Right kidney (tissue), 1 donor: ENCODE results near the gene NOD1.

Experiments used
- DNase-seq: peaks from one replicate; pipeline ENCODE4 v3.0.0-alpha.2; 2016

The NOD1 gene

GRCh38 chr7:30470163-30470770 lies 8.3 kb downstream of the NOD1 start:
- DNase-seq, result no peak

GRCh38 chr7:30469303-30469702 lies 9.3 kb downstream of the NOD1 start:
- DNase-seq, result no peak

DNA sequence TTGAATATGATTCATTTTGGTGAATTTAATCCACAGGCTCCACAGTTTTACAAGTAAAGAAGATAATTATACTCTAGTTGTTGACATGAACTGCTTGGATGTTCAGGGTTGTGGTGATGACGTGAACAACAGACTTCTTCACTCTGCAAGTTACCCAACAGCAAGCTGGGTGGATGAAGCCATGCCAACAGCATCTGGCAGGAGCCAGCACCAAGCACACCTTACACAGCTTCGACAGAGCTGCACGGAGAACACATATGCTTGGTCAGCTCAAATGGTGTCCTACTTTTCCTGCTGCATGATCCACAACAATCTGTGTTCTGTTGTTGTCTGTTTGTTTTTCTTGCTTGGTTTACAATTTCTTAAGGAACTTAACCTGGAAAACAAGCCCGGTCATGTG lies 9.8 kb downstream of the NOD1 start:
- no peak for DNase-seq

GRCh38 chr7:30468041-30468440 lies 10.5 kb downstream of the NOD1 start:
- DNase-seq, result no peak

- DNase-seq, result no peak
Observed at GRCh38 chr7:30467271-30467670, 11.3 kb downstream of the NOD1 start.

DNA sequence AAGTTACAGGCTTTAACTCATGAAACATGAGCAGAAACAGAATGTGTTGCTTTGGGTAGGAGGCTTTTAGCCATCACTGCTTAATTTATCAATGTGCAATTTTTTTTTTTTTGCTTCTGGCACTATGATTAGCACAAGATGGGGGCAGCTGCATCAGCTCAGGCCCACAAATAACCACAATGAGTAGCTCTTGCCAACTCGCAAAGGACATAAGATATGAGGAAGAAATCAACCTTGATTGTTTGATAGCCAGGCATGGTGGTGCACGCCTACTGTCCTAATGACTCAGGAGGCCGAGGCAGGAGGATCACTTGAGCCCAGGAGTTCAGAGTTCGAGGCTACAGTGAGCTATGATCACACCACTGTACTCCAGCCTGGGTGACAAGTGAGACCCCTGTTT lies 12.3 kb downstream of the NOD1 start:
- DNase-seq, result no peak

- DNase-seq, result no peak
Observed at GRCh38 chr7:30465811-30466180, 12.8 kb downstream of the NOD1 start.

DNA sequence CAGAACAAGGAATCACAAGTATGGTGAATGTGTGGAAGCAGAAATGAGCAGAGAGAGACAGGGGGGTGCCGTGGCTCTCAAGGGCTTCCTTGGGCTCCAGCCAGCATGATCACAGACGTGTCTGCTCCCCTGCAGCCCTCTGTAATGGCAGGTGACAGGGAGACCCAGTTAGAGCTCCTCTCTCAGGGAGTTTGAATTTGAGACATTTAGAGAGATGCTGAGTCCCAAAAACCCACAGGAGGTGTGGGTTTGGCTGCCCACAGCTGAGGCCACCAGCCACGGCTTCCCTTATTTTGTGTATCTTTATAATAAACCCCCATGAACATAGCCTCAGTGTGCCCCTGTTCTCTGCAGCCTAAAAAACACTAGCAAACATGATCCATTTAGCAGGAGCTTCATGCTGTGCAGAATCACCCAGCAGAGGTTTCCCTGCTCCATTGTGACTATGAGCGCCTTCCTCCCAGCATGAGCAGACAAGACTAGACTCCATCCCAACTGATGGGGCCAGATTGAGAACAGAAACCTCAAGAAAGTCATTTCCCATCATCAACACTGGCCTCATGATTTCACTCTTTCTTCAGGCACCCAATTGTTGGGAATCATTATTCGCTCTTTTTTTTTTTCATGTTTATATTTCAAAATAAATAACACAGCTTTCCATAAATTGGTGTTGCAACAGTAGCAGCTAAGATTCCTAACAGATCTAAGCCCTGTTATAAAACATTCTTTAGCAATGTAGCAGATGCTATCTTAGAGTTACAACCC lies 13.4 kb downstream of the NOD1 start:
- no peak for DNase-seq

DNA sequence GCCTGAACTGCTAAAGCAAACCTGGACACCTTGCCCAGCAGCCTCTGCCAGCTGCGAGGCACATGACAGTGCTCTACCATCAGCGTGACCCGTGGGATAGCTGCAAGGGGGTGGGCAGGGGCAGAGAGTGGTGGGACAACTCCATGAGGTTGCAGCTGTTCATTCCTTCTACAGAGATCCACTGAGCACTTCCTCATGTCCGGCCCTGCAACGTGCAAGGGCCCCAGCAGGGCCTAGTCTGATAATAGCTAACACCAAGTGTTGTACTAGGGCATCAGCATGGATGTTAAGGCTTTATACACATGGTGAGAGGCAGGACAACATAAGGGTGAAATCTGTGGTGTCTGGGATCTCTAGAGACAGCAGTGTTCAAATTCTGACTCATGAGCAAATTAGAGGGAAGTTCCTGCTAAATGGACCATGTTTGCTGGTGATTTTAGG lies 14.3 kb downstream of the NOD1 start:
- no peak for DNase-seq

GRCh38 chr7:30463405-30464145 lies 15.0 kb downstream of the NOD1 start:
- no peak for DNase-seq

DNA sequence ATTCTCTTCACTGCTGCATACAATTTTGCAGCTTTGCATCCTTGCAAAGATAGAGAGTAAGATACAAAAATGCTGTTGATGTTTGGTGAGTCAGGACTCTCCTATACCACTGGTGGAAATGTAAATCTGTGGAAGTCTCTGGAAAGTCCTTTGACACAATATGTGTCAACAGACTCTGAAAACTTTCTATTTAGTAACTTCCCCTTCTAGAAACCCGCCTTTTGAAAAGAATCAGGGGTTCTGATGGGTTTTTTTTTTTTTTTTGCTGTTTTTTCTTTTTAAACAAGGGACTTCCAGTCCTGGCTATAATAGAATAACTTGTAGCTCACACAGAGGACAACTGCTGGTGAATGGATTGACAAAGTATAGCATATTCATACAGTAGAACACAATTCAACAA lies 16.4 kb downstream of the NOD1 start:
- DNase-seq, result no peak

DNA sequence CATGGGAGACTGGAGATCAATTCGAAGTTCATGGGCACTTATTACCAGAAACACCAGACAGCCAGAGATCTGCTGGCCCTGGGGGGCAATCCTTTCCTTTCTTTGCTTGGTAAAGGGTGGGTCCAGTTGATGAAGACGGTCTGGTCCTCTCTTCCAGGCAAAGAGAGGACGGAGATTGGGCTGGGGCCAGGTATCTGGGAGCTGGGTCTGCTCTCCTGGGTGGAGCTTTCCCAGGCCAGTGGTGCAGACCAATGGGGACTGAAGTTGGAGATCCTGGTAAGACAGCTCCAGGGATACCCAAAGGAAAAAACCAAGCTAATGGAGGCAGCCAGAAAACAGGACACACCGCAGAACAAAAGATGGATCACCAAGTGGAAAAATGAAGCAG lies 18.3 kb downstream of the NOD1 start:
- DNase-seq, result no peak

GRCh38 chr7:30459591-30460245 lies 18.9 kb downstream of the NOD1 start:
- DNase-seq, result no peak

GRCh38 chr7:30458311-30458710 lies 20.3 kb downstream of the NOD1 start:
- DNase-seq, result no peak

GRCh38 chr7:30453921-30454320 lies 24.7 kb downstream of the NOD1 start:
- no peak for DNase-seq

- no peak for DNase-seq
Observed at GRCh38 chr7:30453016-30453415, 25.6 kb downstream of the NOD1 start.

DNA sequence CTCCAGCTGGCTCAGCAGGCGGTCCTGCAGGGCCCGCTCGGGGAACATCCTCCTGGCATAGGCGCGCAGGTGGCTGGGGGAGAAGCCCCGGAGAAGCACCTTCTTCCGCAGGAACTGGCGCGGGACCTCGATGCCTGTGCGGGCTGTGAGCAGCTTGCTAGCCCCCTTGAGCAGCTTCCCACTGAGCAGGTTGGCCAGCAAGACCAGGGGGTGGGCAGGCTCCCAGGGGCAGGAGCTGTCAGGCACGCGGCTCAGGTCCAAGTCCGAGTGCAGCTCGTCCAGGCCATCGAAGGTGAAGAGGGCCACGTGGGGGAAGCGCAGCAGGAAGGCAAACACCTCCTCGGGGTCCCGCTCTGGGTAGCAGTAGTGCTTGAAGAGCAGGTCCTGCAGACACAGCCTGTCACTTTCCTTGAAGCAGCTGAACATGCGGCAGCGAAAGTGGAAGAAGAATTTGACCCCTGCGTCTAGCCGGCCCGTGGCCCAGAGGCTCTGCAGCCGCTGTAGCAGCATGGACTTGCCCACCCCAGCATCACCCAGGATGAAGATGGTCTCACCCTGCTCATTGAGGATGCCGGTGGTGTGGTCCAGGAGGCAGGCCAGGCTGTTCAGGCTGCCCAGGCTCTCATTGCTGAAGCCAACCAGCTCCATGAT lies 26.2 kb downstream of the NOD1 start:
- no peak for DNase-seq

DNA sequence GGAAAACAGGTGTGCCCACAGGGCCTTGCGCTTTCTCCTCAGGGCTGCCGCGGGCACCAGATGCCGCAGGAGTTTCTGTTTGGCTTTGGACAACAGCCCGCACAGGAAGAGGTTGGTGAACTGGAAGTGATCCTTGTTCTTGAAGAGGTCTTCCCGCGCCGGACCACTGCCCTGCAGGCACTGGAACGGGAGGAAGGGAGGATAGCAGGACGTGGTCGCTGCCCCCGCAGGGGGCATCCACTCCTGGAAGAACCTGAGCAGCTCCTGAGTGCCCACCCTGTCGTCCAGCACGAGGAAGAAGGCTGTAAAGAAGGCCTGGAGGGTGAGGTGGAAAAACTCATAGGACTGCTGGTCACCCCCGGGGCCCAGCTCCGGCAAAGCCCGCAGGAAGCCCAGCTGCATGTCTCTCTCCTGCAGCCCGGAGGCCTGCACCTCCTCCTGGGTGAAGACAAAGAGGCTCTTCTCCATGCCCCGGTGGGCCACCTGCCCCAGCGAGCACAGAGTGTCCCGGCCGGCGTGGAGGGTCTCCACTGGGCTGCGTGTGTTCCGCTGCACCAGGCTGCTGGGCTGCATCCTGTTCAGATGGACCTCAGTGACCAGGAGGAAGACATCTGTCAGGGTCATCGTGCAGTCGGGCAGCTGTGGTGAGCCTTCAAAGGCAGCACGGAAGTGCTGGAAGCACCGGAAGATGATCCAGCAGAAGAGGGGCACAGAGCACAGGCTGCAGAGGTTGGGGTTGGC lies 26.9 kb downstream of the NOD1 start:
- no peak for DNase-seq

- DNase-seq, result no peak
Observed at GRCh38 chr7:30450983-30451497, 27.5 kb downstream of the NOD1 start.

GRCh38 chr7:30450240-30450982 lies 28.2 kb downstream of the NOD1 start:
- no peak for DNase-seq
